ENCODE results near the gene SULT2B1. TPM values are rescaled to one million over a fixed set of nuclear protein-coding genes. Genes with fewer than 3 reads are reported as not detected.

Gene SULT2B1
- not detected for total RNA-seq
- polyA plus RNA-seq: under 1 TPM; 0.14 to 0.24 TPM

GRCh38 chr19:48551437-48552302 lies at the start of gene SULT2B1:
Gene SULT2B1, plus strand, starts transcription at chr19:48552172. Its CDS starts 81 bp downstream, at chr19:48552253.
- WGBS: 55% methylated on average over 36 of the region's 36 CpGs
- no peak for DNase-seq (ENCODE audit: low spot score)

DNA sequence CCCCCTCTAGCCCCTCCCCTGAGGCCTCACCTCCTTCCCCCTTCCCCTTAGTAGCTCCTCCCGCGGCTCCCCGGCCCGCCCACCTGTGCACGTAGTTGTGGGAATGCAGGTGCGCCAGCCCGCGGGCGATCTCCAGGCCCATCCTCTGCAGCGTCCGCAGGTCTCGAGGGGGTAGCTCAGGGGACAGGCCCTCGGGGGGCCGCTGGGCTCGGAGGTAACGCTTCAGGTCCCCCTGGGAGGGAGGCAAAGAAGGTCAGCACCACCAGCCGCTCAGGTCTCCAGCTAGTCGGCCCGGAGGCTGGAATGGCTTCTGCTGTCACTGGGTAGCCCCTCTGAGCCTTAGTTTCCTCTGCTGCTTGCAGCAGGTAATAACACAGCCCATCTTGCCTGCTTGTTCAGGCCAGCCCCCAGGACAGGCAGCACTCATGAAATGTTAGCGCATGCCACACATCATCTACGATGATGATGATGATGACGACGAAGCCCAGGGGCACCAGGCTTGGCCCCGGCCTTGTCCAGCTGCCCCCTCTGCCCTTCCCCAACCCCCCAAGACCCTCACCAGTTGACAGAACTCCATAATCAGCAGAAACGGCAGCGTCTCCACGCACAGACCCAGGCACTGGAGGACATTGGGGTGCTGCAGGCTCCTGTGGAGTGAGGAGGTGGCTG lies 49.5 kb upstream of the SULT2B1 start:
- H3K4me3 ChIP-seq (ENCODE audit: low read depth in 1 of 3, low read length in 3 of 3): no peak overlapping the region
- H3K36me3 ChIP-seq (ENCODE audit: control insufficient read depth in 4 of 4, insufficient read depth in 3 of 4, low read depth in 1 of 4, low read length in 3 of 4): no peaks in the 10 kb centered on the region
- H3K9me3 ChIP-seq (ENCODE audit: control insufficient read depth in 4 of 4, low read length in 3 of 4): no peaks in the 10 kb centered on the region
- H3K27ac ChIP-seq (ENCODE audit: low read depth in 1 of 2, low read length in 2 of 2): no peak overlapping the region
- DNase-seq (ENCODE audit: low spot score): no peak
- TF ChIP-seq, protein P1, sequence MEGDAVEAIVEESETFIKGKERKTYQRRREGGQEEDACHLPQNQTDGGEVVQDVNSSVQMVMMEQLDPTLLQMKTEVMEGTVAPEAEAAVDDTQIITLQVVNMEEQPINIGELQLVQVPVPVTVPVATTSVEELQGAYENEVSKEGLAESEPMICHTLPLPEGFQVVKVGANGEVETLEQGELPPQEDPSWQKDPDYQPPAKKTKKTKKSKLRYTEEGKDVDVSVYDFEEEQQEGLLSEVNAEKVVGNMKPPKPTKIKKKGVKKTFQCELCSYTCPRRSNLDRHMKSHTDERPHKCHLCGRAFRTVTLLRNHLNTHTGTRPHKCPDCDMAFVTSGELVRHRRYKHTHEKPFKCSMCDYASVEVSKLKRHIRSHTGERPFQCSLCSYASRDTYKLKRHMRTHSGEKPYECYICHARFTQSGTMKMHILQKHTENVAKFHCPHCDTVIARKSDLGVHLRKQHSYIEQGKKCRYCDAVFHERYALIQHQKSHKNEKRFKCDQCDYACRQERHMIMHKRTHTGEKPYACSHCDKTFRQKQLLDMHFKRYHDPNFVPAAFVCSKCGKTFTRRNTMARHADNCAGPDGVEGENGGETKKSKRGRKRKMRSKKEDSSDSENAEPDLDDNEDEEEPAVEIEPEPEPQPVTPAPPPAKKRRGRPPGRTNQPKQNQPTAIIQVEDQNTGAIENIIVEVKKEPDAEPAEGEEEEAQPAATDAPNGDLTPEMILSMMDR (IDR thresholded peaks at IDR 0.05; ENCODE audit: low read depth, low read length, missing input control): no peak
- TF ChIP-seq FOXA2 (IDR thresholded peaks at IDR 0.05) (no peak), RXRA (IDR thresholded peaks at IDR 0.05) (no peak), HNF4A (conservative IDR thresholded peaks at IDR 0.05) (no peak), ATF3 (IDR thresholded peaks at IDR 0.05) (no peak), YY1 (IDR thresholded peaks at IDR 0.05) (no peak), RAD21 (IDR thresholded peaks at IDR 0.05) (no peak), TAF1 (conservative IDR thresholded peaks at IDR 0.05) (no peak)
- TF ChIP-seq, protein P2, sequence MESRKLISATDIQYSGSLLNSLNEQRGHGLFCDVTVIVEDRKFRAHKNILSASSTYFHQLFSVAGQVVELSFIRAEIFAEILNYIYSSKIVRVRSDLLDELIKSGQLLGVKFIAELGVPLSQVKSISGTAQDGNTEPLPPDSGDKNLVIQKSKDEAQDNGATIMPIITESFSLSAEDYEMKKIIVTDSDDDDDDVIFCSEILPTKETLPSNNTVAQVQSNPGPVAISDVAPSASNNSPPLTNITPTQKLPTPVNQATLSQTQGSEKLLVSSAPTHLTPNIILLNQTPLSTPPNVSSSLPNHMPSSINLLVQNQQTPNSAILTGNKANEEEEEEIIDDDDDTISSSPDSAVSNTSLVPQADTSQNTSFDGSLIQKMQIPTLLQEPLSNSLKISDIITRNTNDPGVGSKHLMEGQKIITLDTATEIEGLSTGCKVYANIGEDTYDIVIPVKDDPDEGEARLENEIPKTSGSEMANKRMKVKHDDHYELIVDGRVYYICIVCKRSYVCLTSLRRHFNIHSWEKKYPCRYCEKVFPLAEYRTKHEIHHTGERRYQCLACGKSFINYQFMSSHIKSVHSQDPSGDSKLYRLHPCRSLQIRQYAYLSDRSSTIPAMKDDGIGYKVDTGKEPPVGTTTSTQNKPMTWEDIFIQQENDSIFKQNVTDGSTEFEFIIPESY (IDR thresholded peaks at IDR 0.05): no peak
- peaks cover 0 to 4% (median 3%) of the 10 kb centered on the region in 4 donors for H3K27me3 ChIP-seq (ENCODE audit: control insufficient read depth in 4 of 4, insufficient read depth in 4 of 4, low read length in 3 of 4)
- 32% methylated on average over 27 of the region's 27 CpGs for WGBS
- no peak overlapping the region for H3K9ac ChIP-seq (ENCODE audit: low read depth in 1 of 2, low read length in 2 of 2)
- H3K4me1 ChIP-seq (ENCODE audit: control insufficient read depth in 4 of 4, insufficient read depth in 4 of 4, low read length in 3 of 4): peaks cover 0 to 9% (median 4%) of the 10 kb centered on the region in 4 donors

More at GRCh38 chr19:48551437-48552302, at the start of gene SULT2B1:
- no peaks in the 10 kb centered on the region for H3K4me1 ChIP-seq (ENCODE audit: control insufficient read depth in 4 of 4, insufficient read depth in 4 of 4, low read length in 3 of 4)
- no peaks in the 10 kb centered on the region for H3K9me3 ChIP-seq (ENCODE audit: control insufficient read depth in 4 of 4, low read length in 3 of 4)
- peaks cover 0 to 4% (median 0%) of the 10 kb centered on the region in 4 donors for H3K27me3 ChIP-seq (ENCODE audit: control insufficient read depth in 4 of 4, insufficient read depth in 4 of 4, low read length in 3 of 4)
- H3K4me3 ChIP-seq (ENCODE audit: low read depth in 1 of 3, low read length in 3 of 3): no peak within 1 kb of the TSS
- H3K36me3 ChIP-seq (ENCODE audit: control insufficient read depth in 4 of 4, insufficient read depth in 3 of 4, low read depth in 1 of 4, low read length in 3 of 4): no peaks in the 10 kb centered on the region
- H3K9ac ChIP-seq (ENCODE audit: low read depth in 1 of 2, low read length in 2 of 2): no peak within 1 kb of the TSS
- H3K27ac ChIP-seq (ENCODE audit: low read depth in 1 of 2, low read length in 2 of 2): no peak within 1 kb of the TSS
- no peak for TF ChIP-seq RXRA (IDR thresholded peaks at IDR 0.05)

DNA sequence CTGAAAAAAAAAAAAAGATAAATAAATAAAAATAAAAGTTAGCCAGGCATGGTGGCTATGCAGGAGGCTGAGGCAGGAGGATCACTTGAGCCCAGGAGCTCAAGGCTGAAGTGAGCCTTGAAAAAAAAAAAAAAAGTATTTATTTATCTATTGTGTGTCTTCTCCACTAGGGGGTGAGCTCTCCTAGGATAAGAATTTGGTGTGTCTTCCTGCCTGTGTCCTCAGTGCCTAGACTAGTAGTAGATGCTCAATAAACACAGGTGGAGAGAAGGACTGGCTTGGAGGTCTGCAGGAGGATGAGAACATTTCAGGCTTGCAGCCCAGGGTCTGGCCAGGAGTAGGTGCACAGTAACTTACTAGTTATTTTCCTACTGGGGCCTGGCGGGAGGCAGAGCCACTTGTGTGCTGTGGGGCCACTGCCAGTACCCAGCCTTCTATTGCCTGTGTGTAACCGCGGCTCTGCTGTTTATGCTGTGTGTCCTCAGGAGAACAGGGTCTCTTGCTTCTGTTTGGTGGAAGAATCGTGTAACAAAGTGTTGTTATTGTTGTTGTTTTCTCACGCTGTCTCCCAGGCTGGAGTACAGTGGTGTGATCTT lies 45.7 kb upstream of the SULT2B1 start:
- H3K27me3 ChIP-seq (ENCODE audit: control insufficient read depth in 4 of 4, insufficient read depth in 4 of 4, low read length in 3 of 4): peaks cover 0 to 3% (median under 1%) of the 10 kb centered on the region in 4 donors
- H3K9me3 ChIP-seq (ENCODE audit: control insufficient read depth in 4 of 4, low read length in 3 of 4): no peaks in the 10 kb centered on the region
- DNase-seq (ENCODE audit: low spot score): no peak
- no peak overlapping the region for H3K4me3 ChIP-seq (ENCODE audit: low read depth in 1 of 3, low read length in 3 of 3)
- H3K27ac ChIP-seq (ENCODE audit: low read depth in 1 of 2, low read length in 2 of 2): no peak overlapping the region
- no peaks in the 10 kb centered on the region for H3K36me3 ChIP-seq (ENCODE audit: control insufficient read depth in 4 of 4, insufficient read depth in 3 of 4, low read depth in 1 of 4, low read length in 3 of 4)
- WGBS: 86% methylated on average over 5 of the region's 5 CpGs
- no peak overlapping the region for H3K9ac ChIP-seq (ENCODE audit: low read depth in 1 of 2, low read length in 2 of 2)
- H3K4me1 ChIP-seq (ENCODE audit: control insufficient read depth in 4 of 4, insufficient read depth in 4 of 4, low read length in 3 of 4): peaks cover 0 to 8% (median 3%) of the 10 kb centered on the region in 4 donors
- TF ChIP-seq HNF4G (IDR thresholded peaks at IDR 0.05): no peak
- peak; percentile 68 to 75 for TF ChIP-seq RAD21 (IDR thresholded peaks at IDR 0.05)
- TF ChIP-seq YY1 (IDR thresholded peaks at IDR 0.05): no peak
- TF ChIP-seq EGR1 (IDR thresholded peaks at IDR 0.05; ENCODE audit: low read depth in 2 of 2): no peak
- no peak for TF ChIP-seq NR2F2 (IDR thresholded peaks at IDR 0.05)
- TF ChIP-seq TAF1 (conservative IDR thresholded peaks at IDR 0.05): no peak
- TF ChIP-seq, protein P2 (IDR thresholded peaks at IDR 0.05): no peak
- no peak for TF ChIP-seq HNF4A (conservative IDR thresholded peaks at IDR 0.05)
- no peak for TF ChIP-seq MAX (IDR thresholded peaks at IDR 0.05)
- no peak for TF ChIP-seq JUND (IDR thresholded peaks at IDR 0.05)
- no peak for TF ChIP-seq FOXA2 (IDR thresholded peaks at IDR 0.05)
- TF ChIP-seq ATF3 (IDR thresholded peaks at IDR 0.05): no peak

Measured in liver (tissue), 9 donors.